ENCODE data around the gene DGCR2.

GRCh38 chr22:19046287-19046686, 75.9 kb downstream of the DGCR2 start:
- no peak for TF ChIP-seq CTCF (IDR thresholded peaks at IDR 0.05; ENCODE audit: poor library complexity, severe bottlenecking)
- TF ChIP-seq EZH2 (IDR thresholded peaks at IDR 0.05; ENCODE audit: borderline replicate concordance, insufficient read depth, low read length, poor library complexity, severe bottlenecking) = no peak
- no peak for TF ChIP-seq RAD21 (conservative IDR thresholded peaks at IDR 0.05)
- TF ChIP-seq POLR2AphosphoS5 (IDR thresholded peaks at IDR 0.05) = no peak
- no peak for TF ChIP-seq MXI1 (conservative IDR thresholded peaks at IDR 0.05; ENCODE audit: poor library complexity, severe bottlenecking)
- no peak for TF ChIP-seq REST (IDR thresholded peaks at IDR 0.05; ENCODE audit: borderline replicate concordance)
- no peak for TF ChIP-seq EP300 (conservative IDR thresholded peaks at IDR 0.05; ENCODE audit: poor library complexity, severe bottlenecking)
